ENCODE data around the gene SCAP. TPM values are rescaled to one million over a fixed set of nuclear protein-coding genes. Genes with fewer than 3 reads are reported as not detected.

Gene SCAP
- total RNA-seq, 1 experiment from 2014 or later = 71.1 TPM

GRCh38 chr3:47414666-47415587 lies 60.8 kb downstream of the SCAP start:
- DNase-seq (ENCODE audit: low read depth) = no peak

- DNase-seq (ENCODE audit: low read depth) = no peak
These were observed 61.6 kb downstream of the SCAP start for GRCh38 chr3:47414161-47414564.

GRCh38 chr3:47413751-47414150 lies 62.0 kb downstream of the SCAP start:
- no peak for DNase-seq (ENCODE audit: low read depth)

GRCh38 chr3:47412842-47413520 lies 62.8 kb downstream of the SCAP start:
- no peak for DNase-seq (ENCODE audit: low read depth)

- no peak for DNase-seq (ENCODE audit: low read depth)
These were observed 63.3 kb downstream of the SCAP start for GRCh38 chr3:47412453-47412756.

GRCh38 chr3:47411696-47412452 lies 63.9 kb downstream of the SCAP start:
- DNase-seq (ENCODE audit: low read depth) = no peak

- DNase-seq (ENCODE audit: low read depth) = no peak
These were observed 64.7 kb downstream of the SCAP start for GRCh38 chr3:47410801-47411646.

GRCh38 chr3:47410417-47410720 lies 65.4 kb downstream of the SCAP start:
- DNase-seq (ENCODE audit: low read depth) = no peak

GRCh38 chr3:47409688-47410416 lies 65.9 kb downstream of the SCAP start:
- no peak for DNase-seq (ENCODE audit: low read depth)

- DNase-seq (ENCODE audit: low read depth) = no peak
These were observed 66.5 kb downstream of the SCAP start for GRCh38 chr3:47409284-47409683.

GRCh38 chr3:47408839-47409229 lies 66.9 kb downstream of the SCAP start:
- DNase-seq (ENCODE audit: low read depth) = no peak

- no peak for DNase-seq (ENCODE audit: low read depth)
These were observed 67.6 kb downstream of the SCAP start for GRCh38 chr3:47407896-47408838.

GRCh38 chr3:47407237-47407636 lies 68.5 kb downstream of the SCAP start:
- DNase-seq (ENCODE audit: low read depth) = no peak

- DNase-seq (ENCODE audit: low read depth) = no peak
These were observed 69.0 kb downstream of the SCAP start for GRCh38 chr3:47406762-47407149.

GRCh38 chr3:47405820-47406761 lies 69.7 kb downstream of the SCAP start:
- no peak for DNase-seq (ENCODE audit: low read depth)

GRCh38 chr3:47404955-47405790 lies 70.6 kb downstream of the SCAP start:
- peak; percentile 30 for DNase-seq (ENCODE audit: low read depth)

- no peak for DNase-seq (ENCODE audit: low read depth)
These were observed 71.3 kb downstream of the SCAP start for GRCh38 chr3:47404431-47404876.

Measured in LHCN-M2 (cell line).